Endothelial cell of umbilical vein (primary cell): ENCODE results near the gene C1GALT1C1.

Experiments
- CTCF ChIP-seq, 2 donors: IDR thresholded peaks; 1 replicate in 1 of 2; 2 replicates in 1 of 2; pipeline ENCODE4 v1.5.1; 2011; ENCODE audit warnings: low read length in 2 of 2, mild to moderate bottlenecking in 2 of 2, moderate library complexity in 2 of 2, control low read depth in 1 of 2, inconsistent platforms in 1 of 2, low read depth in 1 of 2; ENCODE audit not compliant: insufficient read depth in 1 of 2; ENCODE audit errors: extremely low read depth in 1 of 2
- MAX ChIP-seq: IDR thresholded peaks from 2 replicates; pipeline ENCODE4 v1.6.1; 2011; ENCODE audit not compliant: insufficient read depth, insufficient read length
- POLR2A ChIP-seq: IDR thresholded peaks from 2 replicates; pipeline ENCODE4 v1.6.1; 2012; ENCODE audit warnings: low read depth, mild to moderate bottlenecking, control low read depth, low read length

GRCh38 chrX:120672389-120672788 lies 42.5 kb upstream of the C1GALT1C1 start:
- TF ChIP-seq CTCF (IDR thresholded peaks at IDR 0.05; ENCODE audit: extremely low read depth in 1 of 2, insufficient read depth in 1 of 2, low read depth in 1 of 2, low read length in 2 of 2) (no peak), MAX (no peak), POLR2A (peak; percentile 21)
